HEK293 (cell line): ENCODE data around the gene CGB2.

ENCODE experiments used
- YY1 ChIP-seq: fragments of 450-650 bp; formaldehyde crosslinking; IDR thresholded peaks from 2 replicates; pipeline ENCODE4 v1.5.1; 2018; ENCODE audit warnings: missing biosample characterization, missing genetic modification characterization
- ZBTB7A ChIP-seq: fragments of 450-650 bp; formaldehyde crosslinking; IDR thresholded peaks from 2 replicates; pipeline ENCODE4 v1.5.1; 2016; ENCODE audit warnings: low read depth, missing biosample characterization, missing genetic modification characterization
- ZNF140 ChIP-seq: fragments of 450-650 bp; formaldehyde crosslinking; IDR thresholded peaks from 2 replicates; pipeline ENCODE4 v1.5.1; 2016; ENCODE audit warnings: missing biosample characterization, missing genetic modification characterization
- ZNF157 ChIP-seq: fragments of 450-650 bp; formaldehyde crosslinking; IDR thresholded peaks from 2 replicates; pipeline ENCODE4 v1.5.1; 2016; ENCODE audit warnings: missing biosample characterization, missing genetic modification characterization
- ZNF350 ChIP-seq: fragments of 450-650 bp; formaldehyde crosslinking; IDR thresholded peaks from 2 replicates; pipeline ENCODE4 v1.5.0; 2017; ENCODE audit warnings: missing biosample characterization, mild to moderate bottlenecking, missing genetic modification characterization
- ZNF391 ChIP-seq: fragments of 450-650 bp; formaldehyde crosslinking; IDR thresholded peaks from 2 replicates; pipeline ENCODE4 v1.5.1; 2016; ENCODE audit warnings: low read depth, missing biosample characterization, missing genetic modification characterization, borderline replicate concordance
- ZNF530 ChIP-seq: fragments of 450-650 bp; formaldehyde crosslinking; IDR thresholded peaks from 2 replicates; pipeline ENCODE4 v1.5.1; 2016; ENCODE audit warnings: low read depth, missing biosample characterization, missing genetic modification characterization
- TF ChIP-seq, protein P1 (sequence below): fragments of 450-650 bp; formaldehyde crosslinking; IDR thresholded peaks from 2 replicates; pipeline ENCODE4 v1.5.1; 2016; ENCODE audit warnings: missing biosample characterization, missing genetic modification characterization
- TF ChIP-seq, protein P2 (sequence below): fragments of 450-650 bp; formaldehyde crosslinking; IDR thresholded peaks from 2 replicates; pipeline ENCODE4 v1.5.1; 2016; ENCODE audit warnings: missing biosample characterization, missing genetic modification characterization
- TF ChIP-seq, protein P3 (sequence below): fragments of 450-650 bp; formaldehyde crosslinking; optimal IDR thresholded peaks from 2 replicates; pipeline ENCODE3; 2016; ENCODE audit warnings: missing biosample characterization, mild to moderate bottlenecking, missing genetic modification characterization
- TF ChIP-seq, protein P4 (sequence below): fragments of 450-650 bp; formaldehyde crosslinking; IDR thresholded peaks from 2 replicates; pipeline ENCODE4 v1.5.1; 2017; ENCODE audit warnings: missing biosample characterization, missing genetic modification characterization

DNA sequence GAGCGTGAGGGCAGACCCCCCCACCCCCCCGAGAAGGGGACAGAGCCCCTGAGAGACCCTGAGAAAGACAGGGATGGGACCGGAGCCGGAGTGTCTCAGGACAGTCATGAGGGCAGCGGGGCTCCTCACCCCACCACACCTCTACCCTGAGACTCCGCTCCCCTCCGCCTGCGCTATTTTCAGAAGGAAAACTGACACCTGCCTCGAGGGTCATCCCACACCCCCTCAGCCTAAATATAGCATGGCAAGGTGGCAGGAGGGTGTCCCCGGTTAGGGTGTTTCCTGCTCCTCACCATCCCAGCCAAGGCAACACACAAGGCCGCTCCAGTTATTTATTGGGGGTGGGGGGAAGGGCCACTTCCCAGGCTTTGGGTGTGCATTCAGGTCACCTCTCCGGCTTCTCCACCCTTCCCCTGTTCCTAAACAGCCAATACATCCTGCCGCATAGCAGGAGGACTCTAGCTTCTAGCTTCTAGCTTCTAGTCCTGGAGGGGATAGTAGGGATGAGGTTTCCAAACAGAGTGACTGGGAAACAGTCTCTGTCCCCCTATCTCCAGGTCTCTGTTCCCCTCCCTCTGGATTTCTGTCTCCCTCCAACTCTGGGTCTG is 34.3 kb downstream of the CGB2 start:
- TF ChIP-seq, protein P1, sequence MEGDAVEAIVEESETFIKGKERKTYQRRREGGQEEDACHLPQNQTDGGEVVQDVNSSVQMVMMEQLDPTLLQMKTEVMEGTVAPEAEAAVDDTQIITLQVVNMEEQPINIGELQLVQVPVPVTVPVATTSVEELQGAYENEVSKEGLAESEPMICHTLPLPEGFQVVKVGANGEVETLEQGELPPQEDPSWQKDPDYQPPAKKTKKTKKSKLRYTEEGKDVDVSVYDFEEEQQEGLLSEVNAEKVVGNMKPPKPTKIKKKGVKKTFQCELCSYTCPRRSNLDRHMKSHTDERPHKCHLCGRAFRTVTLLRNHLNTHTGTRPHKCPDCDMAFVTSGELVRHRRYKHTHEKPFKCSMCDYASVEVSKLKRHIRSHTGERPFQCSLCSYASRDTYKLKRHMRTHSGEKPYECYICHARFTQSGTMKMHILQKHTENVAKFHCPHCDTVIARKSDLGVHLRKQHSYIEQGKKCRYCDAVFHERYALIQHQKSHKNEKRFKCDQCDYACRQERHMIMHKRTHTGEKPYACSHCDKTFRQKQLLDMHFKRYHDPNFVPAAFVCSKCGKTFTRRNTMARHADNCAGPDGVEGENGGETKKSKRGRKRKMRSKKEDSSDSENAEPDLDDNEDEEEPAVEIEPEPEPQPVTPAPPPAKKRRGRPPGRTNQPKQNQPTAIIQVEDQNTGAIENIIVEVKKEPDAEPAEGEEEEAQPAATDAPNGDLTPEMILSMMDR (tag by site-specific recombination), result no peak
- TF ChIP-seq ZNF157 (no peak), ZNF140 (tag by site-specific recombination) (no peak), ZNF530 (tag by site-specific recombination) (no peak), ZBTB7A (no peak), YY1 (tag by site-specific recombination) (no peak), ZNF350 (no peak), ZNF391 (tag by site-specific recombination) (no peak)
- TF ChIP-seq, protein P2, sequence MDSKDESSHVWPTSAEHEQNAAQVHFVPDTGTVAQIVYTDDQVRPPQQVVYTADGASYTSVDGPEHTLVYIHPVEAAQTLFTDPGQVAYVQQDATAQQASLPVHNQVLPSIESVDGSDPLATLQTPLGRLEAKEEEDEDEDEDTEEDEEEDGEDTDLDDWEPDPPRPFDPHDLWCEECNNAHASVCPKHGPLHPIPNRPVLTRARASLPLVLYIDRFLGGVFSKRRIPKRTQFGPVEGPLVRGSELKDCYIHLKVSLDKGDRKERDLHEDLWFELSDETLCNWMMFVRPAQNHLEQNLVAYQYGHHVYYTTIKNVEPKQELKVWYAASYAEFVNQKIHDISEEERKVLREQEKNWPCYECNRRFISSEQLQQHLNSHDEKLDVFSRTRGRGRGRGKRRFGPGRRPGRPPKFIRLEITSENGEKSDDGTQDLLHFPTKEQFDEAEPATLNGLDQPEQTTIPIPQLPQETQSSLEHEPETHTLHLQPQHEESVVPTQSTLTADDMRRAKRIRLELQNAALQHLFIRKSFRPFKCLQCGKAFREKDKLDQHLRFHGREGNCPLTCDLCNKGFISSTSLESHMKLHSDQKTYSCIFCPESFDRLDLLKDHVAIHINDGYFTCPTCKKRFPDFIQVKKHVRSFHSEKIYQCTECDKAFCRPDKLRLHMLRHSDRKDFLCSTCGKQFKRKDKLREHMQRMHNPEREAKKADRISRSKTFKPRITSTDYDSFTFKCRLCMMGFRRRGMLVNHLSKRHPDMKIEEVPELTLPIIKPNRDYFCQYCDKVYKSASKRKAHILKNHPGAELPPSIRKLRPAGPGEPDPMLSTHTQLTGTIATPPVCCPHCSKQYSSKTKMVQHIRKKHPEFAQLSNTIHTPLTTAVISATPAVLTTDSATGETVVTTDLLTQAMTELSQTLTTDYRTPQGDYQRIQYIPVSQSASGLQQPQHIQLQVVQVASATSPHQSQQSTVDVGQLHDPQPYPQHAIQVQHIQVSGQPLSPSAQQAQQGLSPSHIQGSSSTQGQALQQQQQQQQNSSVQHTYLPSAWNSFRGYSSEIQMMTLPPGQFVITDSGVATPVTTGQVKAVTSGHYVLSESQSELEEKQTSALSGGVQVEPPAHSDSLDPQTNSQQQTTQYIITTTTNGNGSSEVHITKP, result no peak
- TF ChIP-seq, protein P3, sequence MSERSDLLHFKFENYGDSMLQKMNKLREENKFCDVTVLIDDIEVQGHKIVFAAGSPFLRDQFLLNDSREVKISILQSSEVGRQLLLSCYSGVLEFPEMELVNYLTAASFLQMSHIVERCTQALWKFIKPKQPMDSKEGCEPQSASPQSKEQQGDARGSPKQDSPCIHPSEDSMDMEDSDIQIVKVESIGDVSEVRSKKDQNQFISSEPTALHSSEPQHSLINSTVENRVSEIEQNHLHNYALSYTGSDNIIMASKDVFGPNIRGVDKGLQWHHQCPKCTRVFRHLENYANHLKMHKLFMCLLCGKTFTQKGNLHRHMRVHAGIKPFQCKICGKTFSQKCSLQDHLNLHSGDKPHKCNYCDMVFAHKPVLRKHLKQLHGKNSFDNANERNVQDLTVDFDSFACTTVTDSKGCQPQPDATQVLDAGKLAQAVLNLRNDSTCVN (tag by site-specific recombination), result no peak
- TF ChIP-seq, protein P4, sequence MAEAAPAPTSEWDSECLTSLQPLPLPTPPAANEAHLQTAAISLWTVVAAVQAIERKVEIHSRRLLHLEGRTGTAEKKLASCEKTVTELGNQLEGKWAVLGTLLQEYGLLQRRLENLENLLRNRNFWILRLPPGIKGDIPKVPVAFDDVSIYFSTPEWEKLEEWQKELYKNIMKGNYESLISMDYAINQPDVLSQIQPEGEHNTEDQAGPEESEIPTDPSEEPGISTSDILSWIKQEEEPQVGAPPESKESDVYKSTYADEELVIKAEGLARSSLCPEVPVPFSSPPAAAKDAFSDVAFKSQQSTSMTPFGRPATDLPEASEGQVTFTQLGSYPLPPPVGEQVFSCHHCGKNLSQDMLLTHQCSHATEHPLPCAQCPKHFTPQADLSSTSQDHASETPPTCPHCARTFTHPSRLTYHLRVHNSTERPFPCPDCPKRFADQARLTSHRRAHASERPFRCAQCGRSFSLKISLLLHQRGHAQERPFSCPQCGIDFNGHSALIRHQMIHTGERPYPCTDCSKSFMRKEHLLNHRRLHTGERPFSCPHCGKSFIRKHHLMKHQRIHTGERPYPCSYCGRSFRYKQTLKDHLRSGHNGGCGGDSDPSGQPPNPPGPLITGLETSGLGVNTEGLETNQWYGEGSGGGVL, result no peak; the same call in 1 of the 2 replicates
